H1 (cell line): ENCODE measurements around the gene SPAG8. TPM values are rescaled to one million over a fixed set of nuclear protein-coding genes. Genes with fewer than 3 reads are reported as not detected.
A peak's percentile ranks its signal among the peaks of the same experiment; 100 is the strongest.

ENCODE experiments used
- BACH1 ChIP-seq: IDR thresholded peaks from 2 replicates; pipeline ENCODE4 v1.6.1; 2012; ENCODE audit warnings: low read length, improper control_type of control experiment
- BCL11A ChIP-seq, 2 experiments: IDR thresholded peaks; one replicate each; pipeline ENCODE4 v1.6.1; 2011; ENCODE audit warnings: low read depth in 2 of 2, low read length in 2 of 2, mild to moderate bottlenecking in 2 of 2
- BRCA1 ChIP-seq: IDR thresholded peaks from 2 replicates; pipeline ENCODE4 v1.6.1; 2012; ENCODE audit warnings: low read depth, low read length, improper control_type of control experiment
- EP300 ChIP-seq, 2 experiments: IDR thresholded peaks; 1 replicate in 1 of 2; 2 replicates in 1 of 2; pipeline ENCODE4 v1.6.1; 2011 to 2012; ENCODE audit warnings: low read depth in 2 of 2, low read length in 2 of 2, mild to moderate bottlenecking in 2 of 2, borderline replicate concordance in 1 of 2, inconsistent platforms in 1 of 2, moderate library complexity in 1 of 2
- HDAC2 ChIP-seq, 2 experiments: fragments of 300-600 bp in 1 of 2; sonication (generic) in 1 of 2; IDR thresholded peaks; 2 replicates each; pipeline ENCODE4 v1.6.1; 2011 to 2012; ENCODE audit warnings: low read depth in 2 of 2, low read length in 2 of 2, mild to moderate bottlenecking in 2 of 2, moderate library complexity in 2 of 2, borderline replicate concordance in 1 of 2, inconsistent platforms in 1 of 2
- JUN ChIP-seq: IDR thresholded peaks from 2 replicates; pipeline ENCODE4 v1.6.1; 2011; ENCODE audit warnings: low read depth, mild to moderate bottlenecking, improper control_type of control experiment, low read length
- JUND ChIP-seq: IDR thresholded peaks from 2 replicates; pipeline ENCODE4 v1.6.1; 2011; ENCODE audit warnings: mild to moderate bottlenecking, improper control_type of control experiment, low read length
- RXRA ChIP-seq: IDR thresholded peaks from 2 replicates; pipeline ENCODE4 v1.6.1; 2011; ENCODE audit warnings: low read depth, mild to moderate bottlenecking, low read length, moderate library complexity; ENCODE audit not compliant: insufficient read depth
- SUZ12 ChIP-seq: fragments of 200-600 bp; sonication (generic); IDR thresholded peaks from 2 replicates; pipeline ENCODE4 v1.6.1; 2012; ENCODE audit warnings: mild to moderate bottlenecking, inconsistent platforms, low read length, moderate library complexity, mixed read lengths
- TAF1 ChIP-seq: IDR thresholded peaks from 2 replicates; pipeline ENCODE4 v1.6.1; 2011; ENCODE audit warnings: mild to moderate bottlenecking, low read depth, low read length
- polyA plus RNA-seq, 7 experiments: library from polyadenylated mRNA; depleted of rRNA in 3 of 7; stranded (reverse) in 5 of 7; unstranded in 2 of 7; fragments of >200 nt in 5 of 7; fragments of 200-250 nt in 2 of 7; gene quantifications; 1 replicate in 5 of 7; 2 replicates in 1 of 7; 4 replicates in 1 of 7; pipeline versions ENCODE4 v1.2.1 to v1.2.3, GENCODE V29; 2011 to 2013; ENCODE audit warnings: missing spikeins in 2 of 7, mixed read lengths in 2 of 7
- total RNA-seq: library from RNA; stranded (reverse); fragmentation: NEBNext Ultra II Directional; extraction: Animal tissue kit (Norgen Biotek cat#: 25700); gene quantifications from 2 replicates; pipeline ENCODE4 v1.2.1, GENCODE V29; 2021

Gene SPAG8
- total and polyA plus RNA-seq, 2 of the 8 experiments (the other 6 are each of a cell fraction or from before 2014, with no cell fraction given) = 0.37 to 0.44 TPM

- no peak for TF ChIP-seq BACH1
- TF ChIP-seq TAF1 = peak; percentile 77
- no peak for TF ChIP-seq BCL11A (IDR thresholded peaks at IDR 0.05; ENCODE audit: low read depth in 2 of 2, low read length in 2 of 2)
- no peak; the same call in 1 of the 2 replicates for TF ChIP-seq JUND
- no peak for TF ChIP-seq JUN
- TF ChIP-seq RXRA = peak; percentile 66; the same call in 1 of the 2 replicates
- no peak for TF ChIP-seq SUZ12
- TF ChIP-seq BRCA1 = no peak
- TF ChIP-seq HDAC2 (IDR thresholded peaks at IDR 0.05; ENCODE audit: borderline replicate concordance in 1 of 2, low read depth in 2 of 2, low read length in 2 of 2) = no peak
- TF ChIP-seq EP300 (IDR thresholded peaks at IDR 0.05; ENCODE audit: borderline replicate concordance in 1 of 2, low read depth in 2 of 2, low read length in 2 of 2) = no peak
Measured at GRCh38 chr9:35814106-35814840, 2.2 kb upstream of the SPAG8 start (continued).
